ENCODE results near the gene ULK2. TPM values are rescaled to one million over a fixed set of nuclear protein-coding genes. Genes with fewer than 3 reads are reported as not detected.

Gene ULK2
- total RNA-seq, 1 experiment from 2014 or later = 30.2 TPM

GRCh38 chr17:19799796-19800195 is 67.9 kb downstream of the ULK2 start:
- BruUV-seq (replicated peaks) = no TSS peak
- Histone ChIP-seq H3K9me2 (replicated peaks; ENCODE audit: low read length) (no peaks in the 10 kb centered on the region), H2AFZ (ENCODE audit: low read length) (no peak overlapping the region), H3K4me3 (ENCODE audit: low read length) (no peak overlapping the region), H3K4me1 (ENCODE audit: insufficient read depth, low read length) (no peaks in the 10 kb centered on the region), H4K20me1 (ENCODE audit: low read length) (no peaks in the 10 kb centered on the region), H3F3A (ENCODE audit: low read length, unreplicated experiment) (no peaks in the 10 kb centered on the region), H3K79me2 (ENCODE audit: low read length) (no peaks in the 10 kb centered on the region), H3K9ac (ENCODE audit: low read length) (no peak overlapping the region), H3K27me3 (ENCODE audit: low read length) (no peaks in the 10 kb centered on the region), H3K27ac (ENCODE audit: low read length) (no peak overlapping the region), H3K4me2 (ENCODE audit: low read length) (no peak overlapping the region), H3K9me3 (ENCODE audit: low read length) (no peaks in the 10 kb centered on the region), H3K36me3 (ENCODE audit: low read depth, low read length) (peaks cover 11% of the 10 kb centered on the region)
- ATAC-seq = no peak
- CTCF ChIA-PET = no interaction called here
- POLR2A ChIA-PET (ENCODE audit: unreplicated experiment) = no interaction called here
- TF ChIP-seq CTCF (conservative IDR thresholded peaks at IDR 0.05; ENCODE audit: low read depth, low read length) (no peak), EZH2phosphoT487 (IDR thresholded peaks at IDR 0.05; ENCODE audit: borderline replicate concordance, low read length) (no peak), EZH2 (IDR thresholded peaks at IDR 0.05; ENCODE audit: low read length, unreplicated experiment) (no peak)
- DNase-seq = no peak
- intact Hi-C loops (cut with micrococcal nuclease) = no loop called here

DNA sequence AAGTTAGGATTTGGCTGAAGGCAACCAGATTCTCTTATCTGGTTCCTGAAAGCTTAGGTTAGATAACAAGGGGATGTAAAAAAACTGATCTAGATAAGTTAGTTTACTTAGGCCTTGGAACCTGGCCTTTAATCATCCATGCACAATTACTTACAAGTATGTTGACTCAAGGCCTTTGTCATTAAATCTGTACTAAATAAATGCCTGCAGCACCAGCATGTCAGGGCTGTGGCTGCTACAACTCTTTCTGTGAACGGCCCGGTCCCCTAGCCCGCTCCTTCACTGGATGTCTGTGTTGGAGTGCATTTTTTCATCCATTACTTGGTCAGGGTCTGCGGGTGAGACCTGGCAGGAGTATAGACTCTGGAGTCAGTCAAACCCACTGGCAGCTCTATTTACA is 71.3 kb downstream of the ULK2 start:
- no peak for TF ChIP-seq EZH2 (IDR thresholded peaks at IDR 0.05; ENCODE audit: low read length, unreplicated experiment)
- no peak for TF ChIP-seq CTCF (conservative IDR thresholded peaks at IDR 0.05; ENCODE audit: low read depth, low read length)
- no peak for TF ChIP-seq EZH2phosphoT487 (IDR thresholded peaks at IDR 0.05; ENCODE audit: borderline replicate concordance, low read length)
- Histone ChIP-seq H3K27me3 (ENCODE audit: low read length) (no peaks in the 10 kb centered on the region), H4K20me1 (ENCODE audit: low read length) (no peaks in the 10 kb centered on the region), H3K4me1 (ENCODE audit: insufficient read depth, low read length) (no peaks in the 10 kb centered on the region), H3K4me2 (ENCODE audit: low read length) (no peak overlapping the region), H3K9me2 (replicated peaks; ENCODE audit: low read length) (no peaks in the 10 kb centered on the region), H2AFZ (ENCODE audit: low read length) (no peak overlapping the region), H3K9me3 (ENCODE audit: low read length) (no peaks in the 10 kb centered on the region), H3K79me2 (ENCODE audit: low read length) (no peaks in the 10 kb centered on the region), H3K36me3 (ENCODE audit: low read depth, low read length) (peaks cover 11% of the 10 kb centered on the region), H3K9ac (ENCODE audit: low read length) (no peak overlapping the region), H3F3A (ENCODE audit: low read length, unreplicated experiment) (no peaks in the 10 kb centered on the region), H3K4me3 (ENCODE audit: low read length) (no peak overlapping the region), H3K27ac (ENCODE audit: low read length) (no peak overlapping the region)
- ATAC-seq (no peak), DNase-seq (no peak)
- POLR2A ChIA-PET (ENCODE audit: unreplicated experiment) = no interaction called here
- intact Hi-C loops (cut with micrococcal nuclease) = no loop called here
- CTCF ChIA-PET = no interaction called here
- no TSS peak for BruUV-seq (replicated peaks)

DNA sequence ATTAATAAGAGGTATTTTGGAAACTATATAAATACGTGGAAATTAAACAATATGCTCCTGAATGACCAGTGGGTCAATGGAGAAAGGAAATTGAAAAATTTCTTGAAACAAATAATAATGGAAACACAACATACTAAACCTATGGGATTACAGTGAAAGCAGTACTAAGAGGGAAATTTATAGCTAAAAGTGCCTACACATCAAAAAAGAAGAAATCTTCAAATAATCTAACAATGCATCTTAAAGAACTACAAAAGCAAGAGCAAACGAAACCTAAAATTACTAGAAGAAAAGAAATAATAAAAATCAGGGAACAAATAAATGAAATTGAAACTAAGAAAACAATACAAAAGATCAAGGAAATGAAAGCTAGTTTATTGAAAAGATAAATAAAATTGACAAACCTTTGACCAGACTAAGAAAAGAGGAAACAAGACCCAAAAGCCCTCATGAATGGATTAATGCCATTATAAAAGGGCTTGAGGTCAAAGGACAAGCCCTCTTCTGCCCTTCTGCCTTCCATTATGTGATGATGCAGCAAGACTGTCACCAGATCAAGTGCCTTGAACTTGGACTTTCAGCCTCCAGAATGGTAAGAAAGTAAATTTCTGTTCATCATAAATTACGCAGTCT is 75.7 kb downstream of the ULK2 start:
- Histone ChIP-seq H3K27ac (ENCODE audit: low read length) (no peak overlapping the region), H3K9me2 (replicated peaks; ENCODE audit: low read length) (no peaks in the 10 kb centered on the region), H3K79me2 (ENCODE audit: low read length) (no peaks in the 10 kb centered on the region), H3K4me2 (ENCODE audit: low read length) (no peak overlapping the region), H3K36me3 (ENCODE audit: low read depth, low read length) (peaks cover 11% of the 10 kb centered on the region), H2AFZ (ENCODE audit: low read length) (no peak overlapping the region), H3K4me1 (ENCODE audit: insufficient read depth, low read length) (no peaks in the 10 kb centered on the region), H3K9me3 (ENCODE audit: low read length) (no peaks in the 10 kb centered on the region), H3K9ac (ENCODE audit: low read length) (no peak overlapping the region), H3F3A (ENCODE audit: low read length, unreplicated experiment) (no peaks in the 10 kb centered on the region), H4K20me1 (ENCODE audit: low read length) (no peaks in the 10 kb centered on the region), H3K27me3 (ENCODE audit: low read length) (no peaks in the 10 kb centered on the region), H3K4me3 (ENCODE audit: low read length) (no peak overlapping the region)
- ATAC-seq = no peak
- CTCF ChIA-PET = no interaction called here
- POLR2A ChIA-PET (ENCODE audit: unreplicated experiment) = no interaction called here
- intact Hi-C loops (cut with micrococcal nuclease) = no loop called here
- TF ChIP-seq EZH2 (IDR thresholded peaks at IDR 0.05; ENCODE audit: low read length, unreplicated experiment) (no peak), CTCF (conservative IDR thresholded peaks at IDR 0.05; ENCODE audit: low read depth, low read length) (no peak), EZH2phosphoT487 (IDR thresholded peaks at IDR 0.05; ENCODE audit: borderline replicate concordance, low read length) (no peak)
- DNase-seq = no peak
- no TSS peak for BruUV-seq (replicated peaks)

Data from PC-3 (cell line).